GM04503 (cell line): ENCODE data around the gene CDA.

Experiments used
- DNase-seq: peaks from one replicate; pipeline ENCODE4 v3.0.0-alpha.2; 2012; ENCODE audit warnings: low read depth

The CDA gene

DNA sequence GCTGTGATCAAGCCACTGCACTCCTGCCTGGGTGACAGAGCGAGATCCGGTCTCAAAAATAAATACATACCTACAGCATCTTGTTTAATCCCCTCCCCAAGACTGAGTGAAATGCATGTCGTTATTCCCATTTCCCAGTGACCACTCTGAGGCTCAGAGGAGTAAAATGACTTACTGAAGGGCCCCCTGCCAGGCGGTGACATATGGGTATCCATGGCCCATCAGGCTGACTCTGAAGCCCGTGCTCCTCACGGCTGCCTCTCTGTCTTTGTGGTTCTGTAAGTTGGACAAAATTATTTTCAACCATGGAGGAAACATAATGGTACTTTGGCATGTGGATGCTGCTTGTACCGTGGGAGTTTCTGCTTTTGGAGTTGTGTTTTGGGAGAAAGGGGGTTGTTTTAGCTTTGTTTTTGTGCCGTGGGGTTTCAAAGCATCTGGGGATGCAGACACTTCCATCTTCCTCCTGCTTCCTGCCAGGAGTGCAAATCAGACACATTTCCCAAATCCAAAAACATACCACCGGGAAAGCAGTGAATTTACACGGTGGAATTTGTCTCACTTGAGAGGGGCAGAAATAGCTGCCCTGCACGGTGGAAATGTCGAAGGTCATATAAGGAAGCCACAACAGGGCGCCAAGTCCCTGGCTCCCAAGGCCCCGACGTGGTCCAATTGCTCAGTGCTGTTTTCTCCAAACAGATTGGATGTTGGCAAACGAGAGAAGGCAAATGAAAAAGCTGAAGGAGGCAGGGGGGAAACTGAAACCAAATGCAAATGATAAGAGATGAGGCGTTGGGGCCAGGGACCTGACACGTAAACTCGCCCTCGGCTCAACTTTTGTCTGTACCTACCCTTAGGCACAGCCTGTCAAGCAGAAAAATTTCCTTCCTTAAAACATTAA, 27.3 kb downstream of the CDA start:
- no peak for DNase-seq

DNA sequence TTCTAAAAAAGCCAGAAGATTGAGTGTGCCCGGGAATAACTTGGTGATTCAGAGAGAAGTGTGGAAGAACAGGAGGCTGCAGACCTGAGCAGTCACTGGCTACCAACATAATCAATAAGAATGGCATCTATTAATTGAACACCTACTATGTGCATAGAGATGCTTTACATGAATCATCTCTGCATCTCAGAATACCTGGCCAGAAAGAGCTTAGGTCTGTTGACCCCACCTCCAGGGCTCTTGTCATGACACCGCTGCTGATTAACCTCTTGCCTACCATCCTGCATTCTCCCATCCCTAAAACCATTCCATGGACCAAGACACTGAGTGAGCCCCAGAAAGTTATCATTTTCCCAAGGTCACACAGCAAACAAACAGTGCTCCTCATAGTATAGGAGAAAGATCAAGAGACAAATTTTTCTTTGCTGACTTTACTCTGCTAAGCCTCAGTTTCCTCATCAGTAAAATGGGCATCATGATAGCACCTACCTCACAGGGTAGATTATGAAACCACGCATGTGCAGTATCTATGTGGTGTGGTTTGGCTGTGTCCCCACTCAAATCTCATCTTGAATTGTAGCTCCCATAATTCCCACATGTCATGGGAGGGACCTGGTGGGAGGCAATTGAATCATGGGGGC, 28.1 kb downstream of the CDA start:
- DNase-seq = no peak

DNA sequence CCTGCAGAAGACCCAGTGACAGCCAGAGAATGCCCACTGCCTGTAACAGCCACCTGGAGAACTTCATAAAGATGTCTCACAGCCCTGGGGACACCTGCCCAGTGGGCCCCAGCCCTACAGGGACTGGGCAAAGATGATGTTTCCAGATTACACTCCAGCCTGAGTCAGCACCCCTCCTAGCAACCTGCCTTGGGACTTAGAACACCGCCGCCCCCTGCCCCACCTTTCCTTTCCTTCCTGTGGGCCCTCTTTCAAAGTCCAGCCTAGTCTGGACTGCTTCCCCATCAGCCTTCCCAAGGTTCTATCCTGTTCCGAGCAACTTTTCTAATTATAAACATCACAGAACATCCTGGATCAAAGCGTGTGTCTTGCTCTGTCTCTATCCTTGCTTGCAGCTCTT, 29.7 kb downstream of the CDA start:
- no peak for DNase-seq

DNA sequence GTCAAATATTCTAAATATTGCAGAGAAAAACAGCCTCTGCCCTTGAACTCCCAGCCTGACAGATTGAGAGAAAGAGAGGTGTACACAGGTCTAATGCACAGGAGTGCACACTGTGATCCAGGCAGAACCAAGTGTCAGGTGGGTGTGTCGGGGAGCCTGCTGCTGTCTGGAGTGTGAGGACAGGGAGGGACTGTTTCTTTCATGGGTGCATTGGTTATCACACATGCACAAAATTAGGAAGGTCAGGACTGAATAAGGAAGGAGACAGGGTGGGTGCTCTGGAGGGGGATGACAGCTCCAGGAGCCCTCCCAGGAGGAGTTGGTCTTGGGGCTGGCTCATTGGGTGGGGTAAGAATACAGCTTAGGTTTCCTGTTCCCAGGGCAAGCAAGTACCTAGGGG, 31.1 kb downstream of the CDA start:
- DNase-seq = no peak

DNA sequence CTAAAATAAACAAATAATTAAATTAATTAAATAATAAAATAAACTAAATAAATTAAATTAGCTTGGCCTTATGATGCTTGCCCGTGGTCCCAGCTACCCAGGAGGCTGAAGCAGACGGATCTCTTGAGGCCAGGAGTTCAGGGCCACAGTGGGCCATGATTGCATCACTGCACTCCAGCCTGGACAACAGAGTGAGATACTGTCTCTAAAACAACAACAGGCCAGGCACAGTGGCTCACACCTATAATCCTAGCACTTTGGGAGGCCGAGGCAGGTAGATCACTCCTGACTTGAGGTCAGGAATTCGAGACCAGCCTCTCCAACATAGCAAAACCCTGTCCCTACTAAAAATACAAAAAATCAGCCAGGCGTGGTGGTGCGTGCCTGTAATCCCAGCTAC, 32.1 kb downstream of the CDA start:
- no peak for DNase-seq

DNA sequence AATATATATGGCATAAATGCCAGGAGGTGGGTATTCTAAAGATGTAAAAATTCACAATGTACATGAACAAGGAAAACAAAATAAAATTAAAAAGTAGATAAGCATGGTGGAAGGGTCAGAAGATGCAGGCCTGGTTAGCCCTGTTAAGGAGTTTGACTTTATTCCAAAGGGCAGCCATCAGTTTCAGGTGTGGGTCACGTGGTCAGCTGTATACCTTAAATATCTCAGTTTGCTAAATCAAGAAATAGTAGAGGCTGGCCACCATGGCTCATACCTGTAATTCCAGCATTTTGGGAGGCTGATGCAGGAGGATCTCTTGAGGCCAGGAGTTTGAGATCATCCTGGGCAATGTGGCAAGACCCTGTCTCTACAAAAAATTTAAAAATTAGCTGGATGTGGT, 35.8 kb downstream of the CDA start:
- DNase-seq = no peak

DNA sequence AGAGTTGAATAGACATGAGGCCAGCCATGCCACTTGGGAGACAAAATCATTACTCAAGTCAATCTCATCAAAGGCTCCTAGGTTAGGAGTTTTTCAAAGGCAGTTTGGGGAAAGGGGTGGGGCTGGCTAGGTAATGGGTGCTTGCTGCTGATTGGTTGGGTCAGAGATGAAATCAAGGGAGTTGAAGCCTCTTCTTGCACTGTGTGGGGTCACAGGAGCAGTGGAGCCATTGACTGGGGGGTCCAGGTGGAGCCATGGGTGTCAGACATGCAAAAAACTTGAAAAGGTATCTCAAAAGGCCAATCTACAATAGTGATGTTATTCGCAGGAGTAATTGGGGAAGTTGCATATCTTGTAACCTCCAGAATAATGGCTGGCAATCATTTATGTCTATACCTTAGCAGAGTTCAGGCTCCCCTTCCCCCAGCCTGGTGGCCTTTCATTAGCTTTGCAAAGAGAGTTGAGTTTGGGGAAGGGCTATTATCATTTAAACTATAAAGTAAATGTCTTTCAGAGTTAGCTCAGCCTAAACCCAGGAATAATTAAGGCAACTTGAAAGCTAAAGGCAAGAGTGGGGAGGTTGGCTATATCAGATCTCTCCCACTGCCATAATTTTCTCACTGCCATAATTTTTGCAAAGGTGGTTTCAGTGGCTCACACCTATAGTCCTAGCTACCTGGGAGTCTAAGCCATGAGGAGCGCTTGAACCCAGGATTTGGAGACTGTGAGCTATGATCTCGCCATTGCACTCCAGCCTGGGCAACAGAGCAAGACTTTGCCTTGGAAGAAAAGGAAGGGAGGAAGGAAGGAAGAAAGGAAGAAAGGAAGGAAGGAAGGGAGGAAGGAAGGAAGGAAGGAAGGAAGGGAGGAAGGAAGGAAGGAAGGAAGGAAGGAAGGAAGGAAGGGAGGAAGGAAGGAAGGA, 36.5 kb downstream of the CDA start:
- DNase-seq = no peak

DNA sequence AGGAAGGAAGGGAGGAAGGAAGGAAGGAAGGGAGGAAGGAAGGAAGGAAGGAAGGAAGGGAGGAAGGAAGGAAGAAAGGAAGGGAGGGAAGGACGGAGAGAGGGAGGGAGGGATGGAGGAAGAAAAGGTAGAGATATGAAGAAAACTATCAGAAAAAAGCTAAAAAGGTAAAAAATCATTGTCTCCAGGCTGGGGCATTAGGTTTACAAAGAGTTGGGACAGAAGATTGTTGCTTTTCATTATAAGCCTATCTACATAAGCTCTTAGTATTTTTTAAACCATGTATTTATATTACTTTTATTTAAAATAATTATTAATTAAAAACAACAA, 37.2 kb downstream of the CDA start:
- no peak for DNase-seq

DNA sequence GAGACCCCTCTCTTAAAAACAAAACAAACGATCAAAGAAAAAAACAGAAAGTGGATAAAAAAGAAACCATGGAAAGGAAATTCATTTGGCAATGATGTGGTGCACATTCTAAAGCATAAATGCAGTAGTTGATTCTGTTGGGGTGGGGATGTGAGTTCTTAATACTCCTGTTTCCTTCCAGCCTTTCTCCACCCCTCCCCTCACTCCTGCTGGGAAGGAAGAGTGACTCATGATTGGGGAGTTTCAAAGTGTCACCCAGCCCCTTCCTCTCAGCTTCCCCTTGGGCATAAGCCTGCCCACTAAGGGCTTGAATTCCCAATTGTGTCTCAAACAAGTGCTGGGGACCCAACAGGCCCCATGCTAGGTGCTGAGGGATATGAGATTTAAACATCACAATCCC, 37.6 kb downstream of the CDA start:
- no peak for DNase-seq

DNA sequence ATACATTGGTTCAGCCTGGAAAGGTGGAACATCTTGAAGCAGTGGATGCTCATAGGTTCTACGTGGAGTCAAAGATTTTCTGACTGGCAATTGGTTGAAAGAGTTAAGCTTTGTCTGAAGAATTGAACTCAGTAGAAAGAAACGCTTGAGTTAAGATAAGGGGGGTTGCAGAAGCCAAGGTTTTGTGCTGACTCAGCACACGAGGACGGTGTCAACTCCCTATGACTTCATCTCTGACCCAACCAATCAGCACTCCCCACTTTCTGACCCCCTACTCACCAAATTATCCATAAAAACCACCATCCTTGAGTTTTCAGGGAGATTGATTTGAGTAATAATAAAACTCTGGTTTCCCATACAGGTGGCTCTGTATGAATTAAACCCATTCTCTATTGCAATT, 41.8 kb downstream of the CDA start:
- DNase-seq = no peak

DNA sequence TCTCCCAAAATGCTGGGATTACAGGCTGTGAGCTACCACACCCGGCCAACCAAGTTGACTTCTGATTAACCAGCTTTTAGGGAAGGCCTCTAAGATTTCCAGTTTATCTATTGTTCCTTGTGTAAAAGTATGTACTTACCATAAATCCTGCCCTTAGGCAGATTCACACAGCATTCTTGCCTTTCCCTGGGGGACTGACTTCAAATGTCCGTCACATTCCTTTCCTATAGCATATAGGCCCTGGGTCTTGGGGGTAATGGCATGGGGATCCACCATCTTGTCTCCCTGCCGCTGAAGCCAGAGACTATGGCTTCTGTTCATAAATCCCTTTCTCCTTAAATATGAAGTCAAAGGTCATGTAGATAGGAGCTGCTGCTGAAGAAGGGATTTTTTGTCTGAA, 43.5 kb downstream of the CDA start:
- no peak for DNase-seq

DNA sequence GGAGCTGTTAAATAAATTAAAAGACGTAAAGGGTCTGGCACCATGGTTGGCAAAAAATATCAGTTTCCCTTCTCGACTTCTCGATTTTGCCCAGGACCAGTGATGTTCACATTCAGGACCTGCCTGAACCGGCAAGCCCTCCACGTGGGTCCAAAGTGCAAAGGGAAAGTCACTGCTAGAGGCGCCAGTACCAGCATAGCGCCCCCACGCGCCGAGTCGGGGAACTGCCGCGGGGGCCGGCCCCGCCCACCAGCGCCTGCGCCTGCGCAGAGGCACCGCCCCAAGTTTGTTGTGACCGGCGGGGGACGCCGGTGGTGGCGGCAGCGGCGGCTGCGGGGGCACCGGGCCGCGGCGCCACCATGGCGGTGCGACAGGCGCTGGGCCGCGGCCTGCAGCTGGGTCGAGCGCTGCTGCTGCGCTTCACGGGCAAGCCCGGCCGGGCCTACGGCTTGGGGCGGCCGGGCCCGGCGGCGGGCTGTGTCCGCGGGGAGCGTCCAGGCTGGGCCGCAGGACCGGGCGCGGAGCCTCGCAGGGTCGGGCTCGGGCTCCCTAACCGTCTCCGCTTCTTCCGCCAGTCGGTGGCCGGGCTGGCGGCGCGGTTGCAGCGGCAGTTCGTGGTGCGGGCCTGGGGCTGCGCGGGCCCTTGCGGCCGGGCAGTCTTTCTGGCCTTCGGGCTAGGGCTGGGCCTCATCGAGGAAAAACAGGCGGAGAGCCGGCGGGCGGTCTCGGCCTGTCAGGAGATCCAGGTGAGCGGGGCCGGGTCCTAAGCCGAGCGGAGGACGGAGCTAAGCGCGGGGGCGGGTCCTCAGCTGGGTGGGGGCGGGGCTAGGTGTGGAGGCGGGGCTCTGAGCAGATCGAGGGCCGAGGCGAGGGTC, 44.5 kb downstream of the CDA start, which contains the start of gene PINK1:
Gene PINK1 (plus strand): TSS at position 269 of the 875 bp plus-strand sequence. CDS start 91 bp downstream, at position 360.
- DNase-seq = no peak

DNA sequence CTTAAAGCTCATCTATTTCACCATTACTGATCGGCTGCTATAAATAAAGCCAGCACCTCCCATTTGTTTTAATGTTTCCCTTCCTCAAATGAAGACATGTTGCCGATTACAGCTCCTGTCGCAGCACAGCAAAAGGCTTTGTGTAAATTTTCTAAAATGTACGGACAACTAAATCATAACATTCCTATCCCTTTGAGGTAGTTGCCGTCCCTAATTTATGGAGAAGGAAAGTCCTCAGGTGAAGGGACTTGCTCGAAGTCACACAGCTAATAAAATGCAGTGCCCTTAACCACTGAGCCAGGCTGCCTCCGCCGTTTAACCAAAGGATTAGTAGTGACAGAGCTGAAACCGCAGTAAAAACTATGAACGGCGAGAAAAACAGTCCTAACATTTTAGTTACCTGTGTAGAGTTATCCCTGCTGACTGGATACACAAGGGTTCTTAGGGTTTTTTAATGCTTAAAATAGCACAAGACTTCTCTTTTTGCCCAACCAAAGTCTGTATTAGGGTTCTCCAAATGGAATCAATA, 45.2 kb downstream of the CDA start:
- DNase-seq = no peak

DNA sequence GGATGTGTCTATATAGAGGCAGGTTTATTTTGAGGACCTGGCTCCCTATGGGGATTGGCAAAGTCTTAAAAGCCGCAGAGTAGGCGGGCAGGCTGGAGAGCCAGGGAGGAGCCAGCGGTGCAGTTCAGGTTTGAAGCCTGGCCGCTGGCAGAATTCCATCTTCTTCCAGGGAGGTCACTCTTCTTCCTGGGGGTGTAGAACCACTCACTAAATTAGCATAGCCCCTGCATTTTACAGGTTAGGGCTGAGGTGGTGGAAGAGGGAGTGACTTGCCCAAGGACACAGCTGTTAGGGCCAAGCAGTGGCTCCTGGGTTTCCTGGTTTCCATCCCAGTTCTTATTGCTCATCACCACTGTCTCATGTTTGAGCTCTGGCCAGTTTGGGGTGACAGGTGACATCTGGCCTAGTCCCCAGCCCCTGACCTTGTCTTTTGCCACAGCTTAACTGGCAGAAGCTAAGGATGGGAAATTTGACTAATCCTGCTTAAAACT, 45.7 kb downstream of the CDA start:
- no peak for DNase-seq

DNA sequence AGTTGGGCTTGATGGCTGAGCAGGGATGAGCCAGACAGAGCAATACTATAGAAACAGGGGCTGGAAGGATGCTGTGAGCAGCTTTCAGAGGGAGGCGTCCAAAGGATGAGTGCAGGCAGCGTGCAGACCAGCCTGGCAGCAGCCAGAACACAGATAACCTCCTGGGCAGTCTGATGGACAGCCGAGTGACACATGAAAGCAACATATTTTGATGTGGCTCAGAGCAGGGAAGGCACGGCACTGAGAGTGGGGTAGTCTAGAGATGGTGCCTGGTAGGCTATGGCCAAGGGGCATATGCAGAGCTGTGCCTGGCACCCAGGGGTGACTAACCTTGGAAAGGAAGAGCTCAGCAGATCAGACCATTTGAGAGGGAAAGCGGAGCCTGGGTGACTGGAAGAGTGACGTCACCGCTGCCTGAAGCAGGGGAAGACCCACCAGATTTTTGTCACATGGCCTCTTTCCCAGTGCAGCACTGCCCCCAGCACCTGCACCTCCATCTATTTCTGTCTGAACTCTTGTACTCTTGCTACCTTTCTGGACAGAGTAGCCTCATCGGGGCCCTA, 48.0 kb downstream of the CDA start:
- no peak for DNase-seq

DNA sequence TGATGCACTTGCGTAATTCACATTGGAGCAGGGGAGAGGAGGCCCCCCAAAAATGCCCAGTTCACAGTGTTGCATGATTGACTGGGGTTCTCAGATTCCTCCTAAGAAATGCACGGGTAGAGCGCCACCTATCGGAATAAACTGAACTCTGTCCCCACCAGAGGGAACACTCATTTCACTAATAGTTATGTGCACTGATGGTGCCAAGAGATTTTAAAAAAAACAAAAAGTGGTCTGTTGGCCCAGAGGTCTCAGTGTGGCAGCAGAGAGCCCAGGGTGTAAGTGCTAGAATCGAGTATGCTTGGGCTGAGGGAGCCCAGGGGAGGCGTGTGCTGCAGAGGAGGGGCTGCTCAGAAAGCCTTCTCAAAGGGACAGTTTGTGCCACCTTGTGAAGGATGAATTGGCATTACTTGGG, 51.3 kb downstream of the CDA start:
- no peak for DNase-seq

DNA sequence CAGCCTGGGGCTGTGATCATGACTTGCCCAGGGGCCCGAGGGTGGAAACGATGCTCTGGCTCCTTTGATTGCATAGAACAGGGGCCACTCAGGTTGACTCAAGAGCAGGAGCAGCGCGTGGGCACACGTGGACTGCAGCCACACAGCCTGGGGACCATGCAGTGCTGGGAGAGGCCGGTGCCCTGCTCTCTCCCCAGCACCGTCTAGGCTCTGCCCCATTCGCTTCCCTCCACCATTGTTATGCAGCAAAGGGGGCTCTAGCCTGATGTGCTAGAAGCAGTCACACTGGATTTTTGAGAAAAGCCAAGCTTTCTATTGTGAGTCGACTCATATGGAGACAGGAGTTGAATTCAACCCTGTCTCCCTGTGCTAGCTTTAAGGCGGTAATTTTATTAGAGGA, 53.1 kb downstream of the CDA start:
- DNase-seq = no peak

DNA sequence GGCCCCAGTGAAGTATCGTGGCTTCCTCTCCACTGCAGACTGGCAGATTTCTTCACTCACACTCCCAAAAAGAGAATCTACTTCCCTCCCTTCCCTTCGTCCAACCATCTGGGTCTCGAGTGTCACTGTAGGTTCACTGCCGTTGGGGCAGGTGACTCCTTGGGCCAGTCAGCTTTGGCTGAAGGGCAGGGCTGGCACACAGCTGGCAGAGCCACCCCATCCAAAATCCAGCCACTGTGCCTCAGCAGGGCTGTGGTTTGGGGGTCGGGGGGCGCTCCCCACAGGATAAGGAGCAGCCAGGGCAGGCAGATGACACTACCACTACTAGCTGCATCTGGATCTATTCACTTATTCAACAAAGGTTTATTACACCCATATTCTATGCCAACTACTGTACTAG, 54.2 kb downstream of the CDA start:
- no peak for DNase-seq

DNA sequence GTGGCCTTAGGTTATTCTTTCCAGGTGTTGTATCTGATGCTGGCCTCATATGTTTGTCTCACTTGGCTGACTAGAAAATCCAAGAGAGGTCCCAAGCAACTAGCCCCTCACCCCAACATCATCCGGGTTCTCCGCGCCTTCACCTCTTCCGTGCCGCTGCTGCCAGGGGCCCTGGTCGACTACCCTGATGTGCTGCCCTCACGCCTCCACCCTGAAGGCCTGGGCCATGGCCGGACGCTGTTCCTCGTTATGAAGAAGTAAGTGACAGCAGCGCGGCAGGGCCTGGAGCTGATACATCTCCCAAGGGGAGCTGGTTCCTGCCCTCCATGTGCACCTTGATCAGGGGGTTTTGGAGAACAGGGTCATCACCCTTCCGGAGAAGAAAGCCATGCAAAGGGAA, 55.5 kb downstream of the CDA start:
- no peak for DNase-seq

DNA sequence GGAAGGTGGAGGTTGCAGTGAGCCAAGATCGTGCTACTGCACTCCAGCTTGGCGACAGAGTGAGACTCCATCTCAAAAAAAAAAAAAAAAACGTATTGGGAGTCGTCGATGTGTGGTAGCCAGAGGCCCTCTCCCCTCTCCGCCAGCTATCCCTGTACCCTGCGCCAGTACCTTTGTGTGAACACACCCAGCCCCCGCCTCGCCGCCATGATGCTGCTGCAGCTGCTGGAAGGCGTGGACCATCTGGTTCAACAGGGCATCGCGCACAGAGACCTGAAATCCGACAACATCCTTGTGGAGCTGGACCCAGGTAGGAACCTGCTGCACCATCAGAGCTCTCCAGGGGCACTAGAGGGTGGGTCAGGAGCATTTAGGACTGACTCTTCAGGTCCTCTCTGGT, 56.5 kb downstream of the CDA start:
- DNase-seq = no peak

DNA sequence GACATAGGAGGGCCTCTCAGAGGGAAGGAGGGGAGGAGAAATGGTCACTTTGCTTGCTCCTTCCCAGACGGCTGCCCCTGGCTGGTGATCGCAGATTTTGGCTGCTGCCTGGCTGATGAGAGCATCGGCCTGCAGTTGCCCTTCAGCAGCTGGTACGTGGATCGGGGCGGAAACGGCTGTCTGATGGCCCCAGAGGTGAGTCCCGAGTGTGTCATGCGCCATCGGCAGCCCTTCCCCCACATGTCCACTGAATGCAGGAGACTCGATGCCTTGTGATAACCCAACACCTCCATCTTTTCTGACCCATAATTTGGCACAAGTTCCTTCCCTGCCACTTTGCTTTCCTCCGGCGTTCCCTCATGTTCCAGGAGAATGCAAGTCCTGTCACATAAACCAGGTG, 59.5 kb downstream of the CDA start:
- no peak for DNase-seq
